Fibroblast of mammary gland (primary cell): ENCODE measurements around the gene CACNB3.
A peak's percentile ranks its signal among the peaks of the same experiment; 100 is the strongest.

Source experiments
- DNase-seq: peaks from one replicate; pipeline ENCODE4 v3.0.0-alpha.2; 2010; ENCODE audit warnings: low read depth
- H3K4me3 ChIP-seq: 2 replicates; pipeline ENCODE4 v1.5.1; 2011; ENCODE audit warnings: low read depth, mild to moderate bottlenecking, low read length, moderate library complexity; ENCODE audit not compliant: control insufficient read depth
- CTCF ChIP-seq: conservative IDR thresholded peaks from 2 replicates; pipeline ENCODE4 v1.5.1; 2011; ENCODE audit warnings: low read depth, low read length, inconsistent platforms; ENCODE audit not compliant: control insufficient read depth, insufficient read depth

Gene CACNB3

GRCh38 chr12:48781750-48782456 is 36.4 kb upstream of the CACNB3 start:
- DNase-seq = no peak
- H3K4me3 ChIP-seq = no peak overlapping the region
- no peak for TF ChIP-seq CTCF

- no peak for DNase-seq
- TF ChIP-seq CTCF = no peak
- H3K4me3 ChIP-seq = no peak overlapping the region
Measured at GRCh38 chr12:48782457-48783395, 35.6 kb upstream of the CACNB3 start.

GRCh38 chr12:48783432-48783831 is 34.9 kb upstream of the CACNB3 start:
- H3K4me3 ChIP-seq = no peak overlapping the region
- no peak for TF ChIP-seq CTCF
- DNase-seq = no peak

- TF ChIP-seq CTCF = no peak
- DNase-seq = peak; percentile 21
- peak overlapping the region; percentile 65 for H3K4me3 ChIP-seq
Measured at GRCh38 chr12:48786591-48787544, 31.4 kb upstream of the CACNB3 start.

GRCh38 chr12:48787791-48788523 is 30.3 kb upstream of the CACNB3 start:
- no peak for TF ChIP-seq CTCF
- peak overlapping the region; percentile 65 for H3K4me3 ChIP-seq
- DNase-seq = no peak

- DNase-seq = no peak
- no peak for TF ChIP-seq CTCF
- H3K4me3 ChIP-seq = peak overlapping the region; percentile 65
Measured at GRCh38 chr12:48788524-48788853, 29.8 kb upstream of the CACNB3 start.
